Smooth muscle cell (in vitro differentiated cells): Measurements from ENCODE around the gene ATXN7L1. TPM values are rescaled to one million over a fixed set of nuclear protein-coding genes. Genes with fewer than 3 reads are reported as not detected.

Experiments used
- DNase-seq: peaks from one replicate; lab custom pipeline; 2025; ENCODE audit not compliant: unreplicated experiment; lab: John Stamatoyannopoulos, UW
- H2AFZ ChIP-seq: fragments of 200-600 bp; sonication (generic); 2 replicates; pipeline ENCODE4 v1.6.0; 2016; ENCODE audit warnings: antibody characterized with exemption, low read depth, mild to moderate bottlenecking
- H3F3A ChIP-seq: fragments of 200-600 bp; sonication (generic); 2 replicates; pipeline ENCODE4 v1.6.0; 2017; ENCODE audit warnings: antibody characterized with exemption, low read depth
- H3K27ac ChIP-seq: fragments of 200-600 bp; sonication (generic); 2 replicates; pipeline ENCODE4 v1.5.1; 2016; ENCODE audit warnings: low read depth, mild to moderate bottlenecking
- H3K27me3 ChIP-seq: fragments of 200-600 bp; sonication (generic); 2 replicates; pipeline ENCODE4 v1.6.1; 2016; ENCODE audit warnings: low read depth, mild to moderate bottlenecking
- H3K36me3 ChIP-seq: fragments of 200-600 bp; sonication (generic); 2 replicates; pipeline ENCODE4 v1.5.1; 2016; ENCODE audit warnings: low read depth
- H3K4me1 ChIP-seq: fragments of 200-600 bp; sonication (generic); 2 replicates; pipeline ENCODE4 v1.5.1; 2016; ENCODE audit warnings: low read depth
- H3K4me2 ChIP-seq: fragments of 200-600 bp; sonication (generic); 2 replicates; pipeline ENCODE4 v1.6.0; 2016; ENCODE audit warnings: mild to moderate bottlenecking
- H3K4me3 ChIP-seq: fragments of 200-600 bp; sonication (generic); 2 replicates; pipeline ENCODE4 v1.5.1; 2016; ENCODE audit warnings: mild to moderate bottlenecking
- H3K79me2 ChIP-seq: fragments of 200-600 bp; sonication (generic); 2 replicates; pipeline ENCODE4 v1.6.0; 2016; ENCODE audit warnings: low read depth, mild to moderate bottlenecking
- H3K9ac ChIP-seq: fragments of 200-600 bp; sonication (generic); 2 replicates; pipeline ENCODE4 v1.6.0; 2016; ENCODE audit warnings: low read depth
- H3K9me3 ChIP-seq: fragments of 200-600 bp; sonication (generic); replicated peaks from 2 replicates; pipeline ENCODE4 v1.5.1; 2016; ENCODE audit warnings: low read depth
- H4K20me1 ChIP-seq: fragments of 200-600 bp; sonication (generic); 2 replicates; pipeline ENCODE4 v1.6.0; 2016; ENCODE audit warnings: low read depth
- CTCF ChIP-seq: fragments of 200-600 bp; sonication (generic); IDR thresholded peaks from 2 replicates; pipeline ENCODE4 v1.5.1; 2017; ENCODE audit warnings: borderline replicate concordance, mild to moderate bottlenecking, antibody characterized with exemption; ENCODE audit not compliant: insufficient read depth, poor library complexity, severe bottlenecking
- WGBS: methylation state at CpG from one replicate; pipeline ENCODE4 v1.1.7; 2016; ENCODE audit warnings: low lambda C conversion rate; 5-methylcytosine and 5-hydroxymethylcytosine counted together
- polyA plus RNA-seq: library from polyadenylated mRNA; unstranded; fragments of >200 nt; fragmentation: Nextera tagmentation; extraction: Ambion mirVana; gene quantifications from 2 replicates; pipeline ENCODE4 v1.2.1, GENCODE V29; 2016
- total RNA-seq: library from RNA; depleted of rRNA; stranded (reverse); fragments of >200 nt; gene quantifications from 2 replicates; pipeline ENCODE4 v1.2.3, GENCODE V29; 2014

ATXN7L1 gene
- total and polyA plus RNA-seq, 2 experiments from 2014 or later, result 3.3 to 4.4 TPM

GRCh38 chr7:105654095-105654686 lies 222.2 kb downstream of the ATXN7L1 start:
- Histone ChIP-seq H4K20me1 (peaks cover 80% of the 10 kb centered on the region), H2AFZ (no peak overlapping the region), H3K4me1 (peaks cover 18% of the 10 kb centered on the region), H3K79me2 (no peaks in the 10 kb centered on the region), H3K9me3 (no peaks in the 10 kb centered on the region), H3K27me3 (no peaks in the 10 kb centered on the region), H3K4me2 (no peak overlapping the region), H3K9ac (no peak overlapping the region), H3K4me3 (no peak overlapping the region), H3F3A (no peaks in the 10 kb centered on the region), H3K36me3 (no peaks in the 10 kb centered on the region), H3K27ac (no peak overlapping the region)
- no peak for DNase-seq
- TF ChIP-seq CTCF, result no peak
- 92% methylated on average over 8 of the region's 8 CpGs for WGBS

DNA sequence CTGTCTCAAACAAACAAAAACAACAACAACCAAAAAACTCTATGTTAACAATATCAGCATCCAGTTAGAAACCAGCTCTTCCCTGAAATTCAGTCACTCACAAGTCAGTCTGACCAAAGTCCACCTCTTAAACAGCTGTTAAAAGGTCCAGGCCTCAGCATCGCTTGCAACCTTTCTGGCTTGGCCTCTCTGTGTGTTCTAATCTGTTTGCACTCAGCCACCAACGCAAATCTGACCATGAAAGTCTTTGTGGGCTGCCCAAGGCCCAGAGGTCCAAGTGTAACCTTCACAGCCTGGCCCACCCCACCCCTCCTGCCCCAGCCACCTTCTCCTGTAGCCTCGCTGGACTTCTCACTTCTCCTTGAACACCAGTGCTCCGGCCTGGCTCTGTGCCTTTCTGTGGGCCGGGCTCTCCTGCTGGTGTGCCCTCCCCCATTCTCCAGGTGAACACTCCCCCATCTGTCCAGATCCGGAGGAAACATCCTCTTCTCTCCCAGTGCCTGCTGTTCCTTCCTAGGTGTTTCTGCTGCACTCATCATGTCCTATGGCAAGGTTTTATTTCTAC lies 222.9 kb downstream of the ATXN7L1 start:
- H3K79me2 ChIP-seq, result no peaks in the 10 kb centered on the region
- H3K9me3 ChIP-seq, result no peaks in the 10 kb centered on the region
- no peak overlapping the region for H3K4me2 ChIP-seq
- TF ChIP-seq CTCF, result no peak
- 91% methylated on average over 6 of the region's 6 CpGs for WGBS
- DNase-seq, result no peak
- no peak overlapping the region for H3K4me3 ChIP-seq
- H3K27me3 ChIP-seq, result no peaks in the 10 kb centered on the region
- no peak overlapping the region for H2AFZ ChIP-seq
- H4K20me1 ChIP-seq, result peaks cover 84% of the 10 kb centered on the region
- H3K9ac ChIP-seq, result no peak overlapping the region
- peaks cover 25% of the 10 kb centered on the region for H3K4me1 ChIP-seq
- no peaks in the 10 kb centered on the region for H3K36me3 ChIP-seq
- no peak overlapping the region for H3K27ac ChIP-seq
- no peaks in the 10 kb centered on the region for H3F3A ChIP-seq

- Histone ChIP-seq H3K4me2 (no peak overlapping the region), H3K4me3 (no peak overlapping the region), H3K36me3 (no peaks in the 10 kb centered on the region), H3K9me3 (no peaks in the 10 kb centered on the region), H3K9ac (no peak overlapping the region), H3K27ac (no peak overlapping the region), H3K27me3 (no peaks in the 10 kb centered on the region), H3K4me1 (peaks cover 31% of the 10 kb centered on the region), H2AFZ (no peak overlapping the region), H3F3A (no peaks in the 10 kb centered on the region), H3K79me2 (no peaks in the 10 kb centered on the region), H4K20me1 (peaks cover 86% of the 10 kb centered on the region)
- TF ChIP-seq CTCF, result peak; percentile 78
- 20% methylated on average over 8 of the region's 8 CpGs for WGBS
- peak; percentile 19 for DNase-seq
These were observed 223.9 kb downstream of the ATXN7L1 start for GRCh38 chr7:105652359-105652993.

DNA sequence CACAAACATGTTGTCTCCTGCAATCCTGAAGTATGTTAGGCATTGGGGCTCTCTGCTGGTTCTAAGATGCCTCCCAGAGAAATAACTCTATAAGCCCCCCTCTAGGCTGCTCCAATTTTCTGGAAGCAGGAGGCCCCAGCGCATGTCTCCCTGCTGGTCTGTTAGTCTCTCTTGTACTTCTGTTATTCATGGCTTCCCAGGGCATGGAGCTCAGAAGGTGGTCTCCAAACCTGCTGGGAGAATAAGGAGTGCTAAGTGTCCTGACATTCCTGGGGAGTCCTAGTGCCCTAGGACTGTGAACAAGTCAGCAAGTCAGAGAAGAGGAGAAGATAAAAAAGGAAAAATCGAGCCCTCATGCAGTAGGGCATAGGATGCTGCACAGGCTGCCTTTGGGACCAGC lies 224.6 kb downstream of the ATXN7L1 start:
- Histone ChIP-seq H3K9me3 (no peaks in the 10 kb centered on the region), H3K79me2 (no peaks in the 10 kb centered on the region), H3K36me3 (no peaks in the 10 kb centered on the region), H3K4me3 (no peak overlapping the region), H3K27ac (no peak overlapping the region), H4K20me1 (peaks cover 79% of the 10 kb centered on the region), H3K4me1 (peaks cover 31% of the 10 kb centered on the region), H2AFZ (no peak overlapping the region), H3K4me2 (no peak overlapping the region), H3K9ac (no peak overlapping the region), H3K27me3 (no peaks in the 10 kb centered on the region), H3F3A (no peaks in the 10 kb centered on the region)
- DNase-seq, result no peak
- WGBS, result 93% methylated on average over 2 of the region's 2 CpGs
- no peak for TF ChIP-seq CTCF
